GM18526 (cell line): ENCODE data around the gene CGN.

Experiments used
- POLR2A ChIP-seq: IDR thresholded peaks from 3 replicates; pipeline ENCODE4 v1.6.1; 2011; ENCODE audit not compliant: insufficient read length; ENCODE audit errors: extremely low read depth

The CGN gene

GRCh38 chr1:151547119-151547899 lies 36.1 kb downstream of the CGN start:
- TF ChIP-seq POLR2A, result no peak

GRCh38 chr1:151547900-151548230 lies 36.7 kb downstream of the CGN start:
- TF ChIP-seq POLR2A, result no peak

GRCh38 chr1:151549199-151549598 lies 38.0 kb downstream of the CGN start:
- TF ChIP-seq POLR2A, result no peak

- no peak for TF ChIP-seq POLR2A
These were observed 42.5 kb downstream of the CGN start for GRCh38 chr1:151553659-151554058.

GRCh38 chr1:151556052-151556451 lies 44.9 kb downstream of the CGN start:
- no peak for TF ChIP-seq POLR2A

- TF ChIP-seq POLR2A, result no peak
These were observed 51.5 kb downstream of the CGN start for GRCh38 chr1:151562661-151563060.

GRCh38 chr1:151563376-151563775 lies 52.2 kb downstream of the CGN start:
- no peak for TF ChIP-seq POLR2A

- no peak for TF ChIP-seq POLR2A
These were observed 54.5 kb downstream of the CGN start for GRCh38 chr1:151565502-151566189.

- TF ChIP-seq POLR2A, result no peak
These were observed 57.5 kb downstream of the CGN start for GRCh38 chr1:151568626-151569088.

GRCh38 chr1:151570819-151571218 lies 59.6 kb downstream of the CGN start:
- TF ChIP-seq POLR2A, result no peak

GRCh38 chr1:151574575-151575529 lies 63.7 kb downstream of the CGN start:
- no peak for TF ChIP-seq POLR2A

- no peak for TF ChIP-seq POLR2A
These were observed 66.0 kb downstream of the CGN start for GRCh38 chr1:151577173-151577572.

- no peak for TF ChIP-seq POLR2A
These were observed 67.8 kb downstream of the CGN start for GRCh38 chr1:151578941-151579340.

- TF ChIP-seq POLR2A, result no peak
These were observed 68.4 kb downstream of the CGN start for GRCh38 chr1:151579436-151580225.

GRCh38 chr1:151581451-151581850 lies 70.3 kb downstream of the CGN start:
- no peak for TF ChIP-seq POLR2A
